GM21381 (cell line): ENCODE results near the gene AGPAT4.

Experiments
- ATAC-seq: cut with Tn5 transposase; IDR thresholded peaks from one replicate; pipeline ENCODE4 v1.9.1; 2021; ENCODE audit warnings: mild to moderate bottlenecking, moderate library complexity; ENCODE audit not compliant: unreplicated experiment

The AGPAT4 gene

DNA sequence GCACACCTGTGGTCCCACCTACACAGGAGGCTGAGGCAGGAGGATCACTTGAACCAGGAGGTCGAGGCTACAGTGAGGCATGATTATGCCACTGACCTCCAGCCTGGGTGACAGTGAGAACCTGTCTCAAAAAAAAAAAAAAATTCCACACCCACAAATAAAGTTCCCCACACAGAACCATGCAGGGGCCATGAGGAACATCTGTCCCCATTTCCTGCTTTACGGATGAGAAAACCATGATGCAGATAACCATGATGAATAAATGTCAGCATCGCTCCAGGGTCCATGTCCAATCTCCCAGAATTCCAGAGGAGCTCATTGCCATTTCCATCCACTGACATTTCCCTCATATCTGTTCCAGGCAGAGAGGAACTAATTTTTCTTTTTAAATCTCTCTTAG, 16.9 kb upstream of the AGPAT4 start:
- ATAC-seq = no peak

DNA sequence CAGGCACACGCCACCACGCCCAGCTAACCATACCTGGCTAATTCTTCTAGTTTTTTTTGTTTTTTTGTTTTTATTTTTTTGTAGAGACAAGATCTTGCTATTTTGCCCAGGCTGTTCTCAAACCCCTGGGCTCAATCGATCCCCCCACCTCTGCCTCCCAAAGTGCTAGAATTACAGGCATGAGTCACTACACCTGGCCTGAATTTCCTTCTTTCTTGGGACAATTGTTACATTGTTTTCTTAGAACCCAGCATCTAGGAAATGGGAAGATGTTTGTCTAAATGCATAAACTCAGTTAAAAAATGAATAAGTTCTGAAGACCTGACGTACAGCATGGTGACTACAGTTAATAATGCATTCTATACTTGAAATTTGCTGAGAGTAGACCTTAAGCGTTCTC, 10.8 kb upstream of the AGPAT4 start:
- no peak for ATAC-seq

- ATAC-seq = no peak
Observed at GRCh38 chr6:161281092-161281491, 7.2 kb upstream of the AGPAT4 start.

- no peak for ATAC-seq
Observed at GRCh38 chr6:161279677-161280415, 6.0 kb upstream of the AGPAT4 start.

DNA sequence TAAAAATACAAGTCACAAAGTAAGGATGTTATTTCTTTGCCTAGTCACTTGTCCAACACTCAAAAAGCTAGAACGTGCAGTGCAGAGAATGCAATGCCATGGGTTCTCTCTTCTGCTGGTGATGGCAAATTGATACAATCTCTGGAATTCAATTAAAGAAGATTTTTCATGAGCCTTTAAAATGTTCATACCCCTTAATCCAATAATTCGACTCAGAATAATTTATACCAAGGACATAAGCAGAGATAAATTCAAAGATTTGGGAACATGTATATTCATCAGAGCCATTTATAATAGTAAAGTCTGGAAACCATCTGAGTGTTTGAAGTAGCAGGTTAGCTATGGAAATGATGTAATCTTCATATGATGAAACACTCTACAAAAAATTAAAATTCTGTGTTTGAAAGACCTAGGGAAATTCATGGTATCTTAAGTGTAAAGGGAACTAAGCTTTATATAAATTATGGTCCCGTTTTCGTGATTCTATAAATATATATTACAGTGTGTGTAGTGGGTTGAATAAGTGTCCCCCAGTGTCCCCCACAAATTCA, 2.8 kb upstream of the AGPAT4 start:
- ATAC-seq = no peak

DNA sequence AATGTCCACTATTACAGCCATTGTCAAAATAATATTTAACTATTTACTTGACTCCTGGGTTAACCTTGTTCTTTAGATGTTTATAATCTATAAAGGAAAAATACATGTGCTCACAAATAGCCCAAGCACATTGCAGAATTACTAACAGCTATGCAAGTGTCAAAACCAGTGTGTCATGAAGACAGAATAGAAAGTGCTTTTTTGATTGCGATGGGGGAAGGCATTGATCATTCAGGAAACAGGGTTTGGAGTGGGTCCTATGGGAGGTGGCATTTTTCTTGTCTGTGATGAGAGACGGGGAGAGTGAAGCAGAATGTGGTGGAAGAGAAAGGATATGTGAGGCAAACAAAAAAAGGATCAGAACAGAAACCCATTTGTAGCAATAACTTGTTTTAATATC, 1.0 kb upstream of the AGPAT4 start:
- no peak for ATAC-seq

GRCh38 chr6:161274488-161274858, 612 bp upstream of the AGPAT4 start:
- ATAC-seq = no peak

- peak; percentile 10 for ATAC-seq
Observed at GRCh38 chr6:161273274-161273751, 548 bp downstream of the AGPAT4 start.

DNA sequence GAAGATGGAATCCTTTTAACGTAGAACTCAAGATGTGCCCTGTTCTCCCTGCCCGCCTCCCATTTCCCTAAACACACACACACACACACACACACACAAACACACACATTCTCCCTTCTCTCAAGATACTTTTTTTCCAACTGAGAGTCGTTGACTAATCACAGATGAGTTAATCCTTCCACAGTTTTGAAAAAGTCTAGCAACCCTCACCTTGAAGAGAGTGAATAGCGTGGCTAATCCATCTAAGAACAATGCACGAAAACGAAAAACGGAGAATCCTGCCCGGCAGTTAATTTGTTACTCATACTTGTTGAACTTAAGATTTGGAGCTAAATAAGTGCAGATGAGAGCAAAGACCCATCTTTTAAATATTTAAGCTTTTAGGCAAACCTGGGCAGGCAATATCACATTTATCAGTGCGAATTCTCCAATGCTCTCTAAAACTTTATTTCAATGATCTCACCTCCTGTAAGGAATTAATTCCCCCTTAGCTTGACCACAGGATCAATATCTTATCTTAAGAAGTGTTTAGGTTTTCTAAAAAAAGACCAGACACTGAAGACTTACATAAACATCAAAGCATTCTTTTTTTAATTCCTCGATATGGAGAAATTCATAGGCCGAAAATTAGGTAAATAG, 1.1 kb downstream of the AGPAT4 start:
- no peak for ATAC-seq

GRCh38 chr6:161271343-161272030, 2.4 kb downstream of the AGPAT4 start:
- no peak for ATAC-seq

DNA sequence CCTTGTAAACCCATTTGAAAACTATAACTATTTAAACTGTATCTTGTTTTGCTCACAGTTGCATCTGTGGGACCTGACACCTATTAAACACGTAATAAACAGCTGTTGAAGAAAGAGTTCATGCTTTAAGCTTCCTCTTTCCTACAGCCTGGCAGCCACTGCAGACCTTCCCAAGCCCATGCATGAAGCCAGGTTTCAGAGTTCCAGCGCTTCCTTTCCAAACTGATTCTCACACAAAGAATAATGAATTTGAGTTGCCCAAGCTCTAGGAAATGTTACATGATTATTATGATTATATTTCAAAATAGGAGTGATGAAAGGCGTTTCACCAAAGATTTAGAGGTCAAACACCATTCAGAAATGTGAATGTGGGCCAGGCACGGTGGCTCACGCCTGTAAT, 3.7 kb downstream of the AGPAT4 start:
- ATAC-seq = no peak

GRCh38 chr6:161269310-161269709, 4.6 kb downstream of the AGPAT4 start:
- ATAC-seq = no peak

DNA sequence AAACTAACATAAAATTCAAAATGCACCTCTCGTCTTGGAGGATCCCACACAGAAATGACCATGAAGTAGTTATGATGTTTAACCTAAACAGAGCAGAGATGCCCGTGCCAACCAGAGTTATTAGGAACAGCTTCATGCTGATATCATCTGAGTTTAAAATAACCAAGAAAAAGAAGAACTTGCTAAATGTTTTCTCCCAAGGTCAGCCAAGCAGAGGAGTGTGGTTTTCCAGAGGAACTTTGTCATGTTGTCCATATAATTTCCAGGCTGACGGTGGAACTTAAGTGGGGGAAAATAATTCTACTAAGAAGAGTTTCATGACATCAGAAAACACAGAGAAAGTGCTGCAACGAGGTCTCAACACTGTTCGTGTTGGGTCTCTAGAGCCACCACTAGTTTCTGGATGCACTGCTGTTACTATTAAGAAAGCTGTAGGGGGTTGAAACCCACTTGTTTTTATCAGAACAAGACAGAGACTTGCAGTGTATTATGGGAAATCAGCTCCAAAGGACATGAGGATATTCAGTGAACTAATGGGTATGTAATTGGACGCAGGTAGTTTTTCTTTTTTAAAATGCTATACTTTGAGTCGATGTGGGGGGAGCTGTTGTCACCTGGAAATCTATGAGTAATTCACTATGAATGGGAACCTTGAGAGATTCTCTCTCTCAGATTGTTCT, 5.2 kb downstream of the AGPAT4 start:
- ATAC-seq = no peak

DNA sequence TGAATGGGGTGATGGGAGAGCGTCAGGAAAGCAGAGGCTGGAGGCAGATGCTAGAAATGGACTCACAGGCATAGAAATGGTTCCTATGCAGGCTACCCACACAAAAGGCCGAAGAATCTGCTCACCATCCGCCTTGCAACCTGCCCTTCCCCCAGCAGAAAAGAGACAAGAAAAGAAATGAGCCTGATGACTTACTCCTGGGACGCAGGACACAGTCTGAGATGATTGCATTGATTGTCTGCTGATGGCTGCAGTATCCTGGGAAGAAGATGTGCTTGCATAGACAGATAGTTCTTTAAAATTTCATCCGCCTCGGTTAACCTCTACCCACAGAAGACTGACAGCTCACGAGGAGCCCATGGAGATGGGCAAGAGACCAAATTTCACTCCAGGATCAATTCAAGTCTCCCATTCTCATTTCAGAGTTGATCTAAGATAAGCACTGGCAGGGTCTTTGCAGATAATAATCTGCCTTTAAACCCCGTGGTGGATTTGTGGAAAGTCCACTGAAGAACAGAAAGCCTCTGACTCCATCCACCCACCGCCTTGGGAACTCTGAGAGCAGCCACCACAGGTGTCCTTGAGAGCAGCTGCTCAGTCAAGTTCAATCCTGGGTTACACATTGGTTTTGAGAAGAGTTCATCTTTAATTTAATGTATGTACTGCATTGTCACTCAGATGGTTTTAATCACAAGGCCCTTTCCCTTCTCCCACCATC, 7.2 kb downstream of the AGPAT4 start:
- ATAC-seq = no peak

- ATAC-seq = no peak
Observed at GRCh38 chr6:161265975-161266374, 7.9 kb downstream of the AGPAT4 start.

DNA sequence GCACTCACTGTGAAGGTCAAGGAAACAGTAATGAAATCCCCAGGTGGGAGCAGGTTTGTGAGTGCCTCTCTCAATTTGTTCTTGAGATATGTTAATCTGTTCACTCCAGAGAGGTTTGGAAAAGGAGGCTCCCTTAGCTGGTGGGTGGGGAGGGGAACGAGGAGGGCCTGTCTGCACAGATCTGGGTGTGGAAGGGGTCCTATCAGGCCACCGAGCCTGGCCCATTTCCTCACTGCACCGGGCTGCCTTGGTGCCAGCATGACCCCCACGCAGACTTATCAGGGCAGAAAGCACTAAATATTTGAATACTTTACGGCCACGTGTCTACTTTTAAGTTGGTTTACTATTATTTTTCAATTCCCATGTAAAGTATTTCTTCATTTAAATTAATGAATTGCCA, 8.3 kb downstream of the AGPAT4 start:
- no peak for ATAC-seq

DNA sequence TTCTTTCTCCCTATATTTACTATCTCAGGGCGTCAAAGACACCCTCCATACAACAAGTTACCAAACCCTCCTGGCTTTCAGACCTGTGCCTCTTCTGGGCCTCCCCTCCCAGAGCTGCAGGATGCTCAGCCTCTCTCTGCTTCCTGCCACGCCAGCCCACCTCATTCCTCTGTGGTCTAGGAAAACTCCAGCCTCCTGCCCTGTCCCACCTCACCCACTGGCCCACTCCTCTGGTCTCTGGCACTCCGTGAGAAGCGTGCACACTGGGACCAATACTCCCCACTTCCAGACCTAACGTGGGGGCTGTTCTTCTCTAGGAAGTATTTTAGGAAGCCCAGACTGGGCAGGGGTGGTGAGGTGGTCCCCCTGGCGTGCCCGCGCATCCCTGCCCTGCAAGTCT, 9.7 kb downstream of the AGPAT4 start:
- ATAC-seq = no peak

DNA sequence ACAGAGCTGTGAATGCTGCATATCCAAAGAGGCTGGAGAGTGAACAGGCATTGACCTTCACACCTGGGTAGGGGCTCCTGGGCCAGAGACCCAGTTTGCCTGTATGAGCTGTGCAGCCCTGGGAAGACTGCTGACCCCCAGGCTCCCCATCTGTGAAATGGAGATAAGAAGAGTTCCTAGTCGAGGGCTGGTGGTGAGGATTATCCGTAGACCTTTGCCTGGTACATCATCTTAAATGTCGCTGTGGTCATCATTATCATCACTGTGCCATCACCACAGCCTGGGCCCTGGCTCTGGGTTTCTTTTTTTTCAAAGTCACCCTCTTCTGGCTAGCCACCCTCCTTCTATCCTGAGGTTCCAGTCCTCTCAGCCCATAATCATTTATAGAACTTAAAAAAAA, 12.0 kb downstream of the AGPAT4 start:
- no peak for ATAC-seq

DNA sequence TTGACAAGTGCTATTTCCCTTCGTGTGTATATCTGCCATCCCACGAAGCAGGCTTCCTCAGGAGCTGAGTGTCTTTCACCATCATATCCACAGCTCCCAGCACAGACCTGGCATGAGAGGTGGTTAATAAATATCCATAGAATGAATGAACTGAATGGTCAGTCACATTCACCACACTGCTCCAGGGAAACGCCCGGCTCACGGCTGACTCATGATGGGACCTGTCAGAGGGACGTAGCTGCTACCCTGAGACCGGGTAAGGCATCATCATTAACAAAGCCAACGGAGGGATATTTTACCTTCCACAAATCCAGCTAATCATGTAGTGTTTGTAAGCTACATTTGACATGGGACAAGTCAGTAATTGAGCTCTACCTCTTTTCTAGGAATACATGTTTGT, 12.5 kb downstream of the AGPAT4 start:
- ATAC-seq = no peak

DNA sequence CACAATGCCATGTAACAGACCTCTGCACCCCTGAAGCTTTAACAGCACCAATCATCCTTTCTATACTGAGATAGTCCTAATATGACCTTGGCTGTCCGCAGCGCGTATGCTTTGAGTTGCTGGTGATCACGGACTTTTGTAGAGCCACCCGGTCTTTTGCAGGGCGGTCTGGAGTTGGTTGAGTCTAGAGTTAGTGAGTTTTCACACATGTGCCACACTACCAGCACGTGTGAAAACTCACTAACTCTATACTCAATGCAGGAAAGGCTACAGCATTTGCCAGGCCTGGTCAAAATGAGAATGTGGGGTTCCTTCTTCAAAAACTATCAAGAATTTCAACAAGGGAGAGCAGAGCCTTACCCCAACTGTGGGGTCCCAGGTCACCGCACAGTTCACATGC, 14.6 kb downstream of the AGPAT4 start:
- no peak for ATAC-seq
